ENCODE data around the gene STRN4. TPM values are rescaled to one million over a fixed set of nuclear protein-coding genes. Genes with fewer than 3 reads are reported as not detected.
A peak's percentile ranks its signal among the peaks of the same experiment; 100 is the strongest.

Gene STRN4
- total RNA-seq, 1 donor from 2014 or later: 151 TPM

DNA sequence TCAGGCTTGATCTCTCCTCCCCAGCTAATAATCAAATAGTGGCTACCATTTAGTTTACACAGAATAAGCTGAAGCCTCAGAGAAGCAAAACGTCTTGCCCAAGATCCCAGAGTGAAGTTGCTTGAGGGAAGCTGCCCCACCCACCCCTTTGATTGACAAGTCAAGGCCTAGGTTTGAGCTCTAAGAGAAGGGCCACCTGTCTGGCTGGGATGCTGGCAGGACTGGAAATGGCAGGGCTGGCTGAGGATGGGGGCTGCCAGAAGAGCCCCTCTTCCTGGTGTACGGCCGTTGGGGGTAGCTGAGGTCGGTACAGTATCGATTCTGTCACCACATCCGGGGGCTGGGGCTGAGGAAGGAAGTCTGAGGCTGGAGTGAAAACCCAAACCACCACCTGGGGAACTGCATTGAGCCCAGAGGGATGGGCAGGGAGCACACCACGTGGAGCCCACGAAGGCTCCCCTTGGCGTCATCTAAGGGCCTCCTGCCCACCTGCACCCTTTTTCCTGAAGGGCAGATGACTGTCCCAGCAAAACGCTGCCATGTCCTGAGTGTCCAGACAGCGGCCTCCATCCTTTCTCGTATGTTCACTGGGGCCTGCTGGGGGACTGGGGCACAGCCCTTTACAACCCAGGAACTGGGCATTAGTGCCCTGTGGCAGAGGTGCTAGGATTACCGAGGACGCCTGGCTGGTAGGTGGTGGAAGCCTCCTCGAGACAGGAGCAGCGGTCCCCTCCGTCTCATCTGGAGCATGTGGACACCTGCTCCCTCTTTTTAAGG lies 27.9 kb downstream of the STRN4 start:
- Histone ChIP-seq H3K27ac (peak overlapping the region; percentile 87 to 89), H3K9me3 (no peaks in the 10 kb centered on the region), H3K27me3 (no peaks in the 10 kb centered on the region), H3K36me3 (peaks cover 32 to 35% of the 10 kb centered on the region in 2 donors), H3K4me1 (peaks cover 5 to 18% of the 10 kb centered on the region in 2 donors), H3K4me3 (peak overlapping the region in 1 of 2 donors; percentile 82)
- TF ChIP-seq, protein P1, sequence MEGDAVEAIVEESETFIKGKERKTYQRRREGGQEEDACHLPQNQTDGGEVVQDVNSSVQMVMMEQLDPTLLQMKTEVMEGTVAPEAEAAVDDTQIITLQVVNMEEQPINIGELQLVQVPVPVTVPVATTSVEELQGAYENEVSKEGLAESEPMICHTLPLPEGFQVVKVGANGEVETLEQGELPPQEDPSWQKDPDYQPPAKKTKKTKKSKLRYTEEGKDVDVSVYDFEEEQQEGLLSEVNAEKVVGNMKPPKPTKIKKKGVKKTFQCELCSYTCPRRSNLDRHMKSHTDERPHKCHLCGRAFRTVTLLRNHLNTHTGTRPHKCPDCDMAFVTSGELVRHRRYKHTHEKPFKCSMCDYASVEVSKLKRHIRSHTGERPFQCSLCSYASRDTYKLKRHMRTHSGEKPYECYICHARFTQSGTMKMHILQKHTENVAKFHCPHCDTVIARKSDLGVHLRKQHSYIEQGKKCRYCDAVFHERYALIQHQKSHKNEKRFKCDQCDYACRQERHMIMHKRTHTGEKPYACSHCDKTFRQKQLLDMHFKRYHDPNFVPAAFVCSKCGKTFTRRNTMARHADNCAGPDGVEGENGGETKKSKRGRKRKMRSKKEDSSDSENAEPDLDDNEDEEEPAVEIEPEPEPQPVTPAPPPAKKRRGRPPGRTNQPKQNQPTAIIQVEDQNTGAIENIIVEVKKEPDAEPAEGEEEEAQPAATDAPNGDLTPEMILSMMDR (IDR thresholded peaks at IDR 0.05): no peak
- DNase-seq (ENCODE audit: low spot score in 2 of 2): no peak
- intact Hi-C loops (cut with DNase I): no loop called here

DNA sequence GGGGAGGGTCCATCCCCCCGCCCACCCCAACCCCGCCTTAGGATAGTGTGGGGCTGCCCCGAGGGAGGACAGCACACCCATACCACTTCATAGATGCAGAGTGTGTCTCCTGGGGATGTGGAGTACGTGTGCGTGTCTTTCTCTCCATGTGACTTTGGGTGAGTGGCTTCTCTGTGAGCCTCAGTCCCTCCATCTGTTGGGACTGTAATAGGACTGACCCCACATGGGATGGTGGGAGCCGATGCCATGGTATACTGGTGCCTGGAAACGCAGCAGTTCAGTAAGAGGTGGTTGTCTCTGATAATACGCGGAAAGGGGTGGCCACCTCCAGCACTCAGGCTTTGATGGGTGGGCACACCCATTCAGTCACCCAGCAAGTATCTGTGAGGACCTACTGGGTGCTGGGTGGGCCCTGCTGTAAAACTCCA lies 28.5 kb downstream of the STRN4 start:
- Histone ChIP-seq H3K4me1 (peaks cover 5 to 18% of the 10 kb centered on the region in 2 donors), H3K4me3 (peak overlapping the region; percentile 73 to 82), H3K27me3 (no peaks in the 10 kb centered on the region), H3K27ac (peak overlapping the region; percentile 87 to 89), H3K9me3 (no peaks in the 10 kb centered on the region), H3K36me3 (peaks cover 26 to 29% of the 10 kb centered on the region in 2 donors)
- intact Hi-C loops (cut with DNase I): no loop called here
- no peak for DNase-seq (ENCODE audit: low spot score in 2 of 2)
- TF ChIP-seq, protein P1 (IDR thresholded peaks at IDR 0.05): no peak

DNA sequence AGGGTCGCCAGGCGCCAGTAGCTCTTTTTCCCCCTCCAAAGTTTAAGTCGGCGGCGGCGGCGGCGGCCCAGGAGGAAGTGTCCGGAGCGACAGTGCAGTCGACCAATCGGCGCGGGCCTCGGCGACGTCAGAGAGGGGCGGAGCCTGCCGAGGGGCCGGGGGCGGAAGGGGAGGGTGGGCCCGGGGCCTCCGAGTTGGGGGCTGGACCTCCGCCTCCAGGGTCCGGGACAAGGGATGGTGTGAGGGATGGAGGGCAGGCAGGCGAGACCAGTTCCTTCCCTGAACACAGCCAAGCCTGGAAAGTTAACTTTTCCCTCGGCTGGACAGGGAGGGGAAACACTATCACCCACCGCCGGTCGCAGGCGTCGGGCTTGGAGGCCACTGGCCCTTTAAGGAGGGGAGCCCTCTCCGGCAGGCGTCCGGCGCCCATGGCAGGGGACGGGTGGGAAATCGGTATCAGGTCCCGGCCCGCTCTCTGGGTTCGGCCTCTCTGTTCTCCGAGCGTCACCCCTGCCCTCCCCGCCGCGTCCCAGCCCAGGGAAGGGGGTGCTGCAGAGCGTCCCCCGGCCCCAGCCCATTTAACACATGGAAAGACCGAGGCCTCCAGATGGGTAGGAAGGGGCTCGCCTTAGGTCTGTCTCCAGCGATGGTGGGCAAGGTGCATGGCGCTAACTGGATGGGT lies 29.1 kb downstream of the STRN4 start, which contains the start of gene PRKD2:
PRKD2 (minus strand) TSS at position 81 of the 682 bp plus-strand sequence. CDS start 744 bp downstream, outside the sequence.
- Histone ChIP-seq H3K4me3 (peak within 1 kb of the TSS; percentile 73 to 82), H3K9me3 (no peaks in the 10 kb centered on the region), H3K4me1 (peaks cover 5 to 18% of the 10 kb centered on the region in 2 donors), H3K36me3 (peaks cover 20 to 23% of the 10 kb centered on the region in 2 donors), H3K27ac (peak within 1 kb of the TSS; percentile 87 to 89), H3K27me3 (no peaks in the 10 kb centered on the region)
- peak; percentile 46 to 94 for DNase-seq (ENCODE audit: low spot score in 2 of 2)
- intact Hi-C loops (cut with DNase I): no loop called here
- TF ChIP-seq, protein P1 (IDR thresholded peaks at IDR 0.05): no peak

DNA sequence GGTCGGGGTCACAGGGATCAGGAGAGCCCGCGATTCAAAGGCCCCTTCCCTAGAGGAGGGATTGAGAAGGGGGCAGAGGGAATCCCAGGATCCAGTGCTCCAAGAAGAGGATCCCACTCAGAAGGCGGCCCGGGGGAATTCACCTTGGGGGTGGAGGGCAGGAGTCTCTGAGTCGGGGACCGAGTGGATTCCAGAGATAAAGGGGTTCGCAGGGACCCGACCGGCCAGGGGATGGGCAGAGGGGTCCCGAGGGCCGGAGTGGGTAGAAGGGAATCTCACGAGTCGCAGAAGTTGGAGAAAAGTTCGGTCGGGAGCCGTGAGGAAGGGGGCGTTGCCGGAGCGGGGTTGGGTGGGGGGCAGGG lies 29.6 kb downstream of the STRN4 start:
- Histone ChIP-seq H3K27me3 (no peaks in the 10 kb centered on the region), H3K4me3 (peak overlapping the region; percentile 73 to 82), H3K4me1 (peaks cover 5 to 18% of the 10 kb centered on the region in 2 donors), H3K9me3 (no peaks in the 10 kb centered on the region), H3K27ac (peak overlapping the region; percentile 87 to 89), H3K36me3 (peaks cover 15 to 18% of the 10 kb centered on the region in 2 donors)
- DNase-seq (ENCODE audit: low spot score in 2 of 2): no peak
- TF ChIP-seq, protein P1 (IDR thresholded peaks at IDR 0.05): no peak
- intact Hi-C loops (cut with DNase I): no loop called here

DNA sequence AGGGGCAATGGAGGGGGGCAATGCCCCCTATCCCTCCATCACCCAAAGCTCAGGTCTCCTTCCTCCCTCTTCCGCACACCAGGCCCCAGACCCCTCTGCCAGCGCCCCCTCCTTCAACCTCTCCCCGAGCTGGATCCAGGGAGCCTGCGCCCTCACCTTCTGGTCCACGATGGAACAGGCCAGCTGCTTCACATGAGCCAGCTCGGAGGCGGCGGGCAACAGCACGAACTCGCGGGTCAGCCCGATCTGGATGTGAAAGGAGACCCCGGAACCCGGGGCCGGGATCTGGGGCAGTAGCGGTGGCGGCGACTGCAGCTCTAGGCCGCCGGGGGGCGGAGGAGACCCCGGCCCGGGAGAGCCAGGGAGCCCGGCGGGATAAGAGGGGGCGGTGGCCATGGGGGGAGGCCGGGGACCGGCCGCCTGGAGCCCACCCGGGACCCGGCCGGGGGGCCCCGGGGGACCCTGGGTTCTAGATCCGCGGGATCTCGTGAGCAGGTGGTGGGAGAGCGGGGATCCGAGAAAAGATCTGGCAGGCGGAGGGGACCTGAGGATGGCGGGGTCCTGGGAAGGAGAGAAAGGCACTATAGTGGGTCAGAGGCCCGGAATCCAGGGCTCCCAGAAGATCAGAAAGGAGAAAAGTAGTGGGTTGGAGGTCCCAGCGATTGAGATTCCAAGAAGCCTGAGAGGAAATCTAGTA lies 30.1 kb downstream of the STRN4 start:
- H3K27me3 ChIP-seq: no peaks in the 10 kb centered on the region
- peak overlapping the region; percentile 87 to 89 for H3K27ac ChIP-seq
- TF ChIP-seq, protein P1 (IDR thresholded peaks at IDR 0.05): peak in 1 of 3 experiments; percentile 23
- H3K36me3 ChIP-seq: peaks cover 10 to 13% of the 10 kb centered on the region in 2 donors
- no peaks in the 10 kb centered on the region for H3K9me3 ChIP-seq
- H3K4me1 ChIP-seq: peaks cover 5 to 18% of the 10 kb centered on the region in 2 donors
- intact Hi-C loops (cut with DNase I): no loop called here
- DNase-seq (ENCODE audit: low spot score in 2 of 2): no peak
- H3K4me3 ChIP-seq: peak overlapping the region; percentile 73 to 82
